ENCODE measurements around the gene POLE2. TPM values are rescaled to one million over a fixed set of nuclear protein-coding genes. Genes with fewer than 3 reads are reported as not detected.
A peak's percentile ranks its signal among the peaks of the same experiment; 100 is the strongest.
"Not testable (repeated sequence)": the region's sequence is repeated elsewhere in the genome, so short reads cannot be mapped to it uniquely, and the experiment has no call there.

Gene POLE2
- total RNA-seq, 2 experiments from 2014 or later = 24.1 to 24.9 TPM

GRCh38 chr14:49622022-49622607 is 65.9 kb downstream of the POLE2 start:
- H3K9me3 Mint-ChIP-seq = no peaks in the 10 kb centered on the region
- peaks cover 73% of the 10 kb centered on the region for H3K36me3 Mint-ChIP-seq (ENCODE audit: low read depth)
- ChIA-PET CTCF (interaction anchor here (0.5 to 7.4 kb wide), 7 partner anchors 11 to 240 kb away, joined by 3 to 156 read pairs (median 19); partner anchors contain the start of genes DNAAF2, LRR1, NEMF and RPS29), POLR2A (interaction anchor here (0.9 to 6.6 kb wide), 13 partner anchors 10 to 495 kb away, joined by 3 to 293 read pairs (median 32); partner anchors contain the start of genes DNAAF2, KLHDC1, KLHDC2 and LRR1)
- no peaks in the 10 kb centered on the region for H3K27me3 Mint-ChIP-seq
- H3K27ac Mint-ChIP-seq = peak overlapping the region; percentile 94
- DNase-seq = no peak
- H3K4me3 Mint-ChIP-seq = peak overlapping the region; percentile 94
- H3K4me1 Mint-ChIP-seq = peaks cover 48% of the 10 kb centered on the region

- POLR2A ChIA-PET = interaction anchor here (0.6 to 6.6 kb wide), 32 partner anchors 11 to 1210 kb away, joined by 3 to 293 read pairs (median 6); partner anchors contain the start of genes ARF6, DNAAF2, KLHDC1 and KLHDC2
- Mint-ChIP-seq H3K4me3 (peak overlapping the region; percentile 94), H3K36me3 (ENCODE audit: low read depth) (peaks cover 74% of the 10 kb centered on the region)
Observed at GRCh38 chr14:49621114-49621881, 66.7 kb downstream of the POLE2 start.

GRCh38 chr14:49620182-49621113 is 67.6 kb downstream of the POLE2 start, which contains the start of the genes MGAT2 and RPL36AL:
Gene MGAT2 (plus strand): TSS chr14:49620799. CDS start chr14:49621269, 470 bp downstream.
Gene RPL36AL (minus strand): TSS chr14:49620626. CDS start chr14:49619104, 1,522 bp downstream.
- H3K4me3 Mint-ChIP-seq = peak within 1 kb of the TSS; percentile 94
- no peaks in the 10 kb centered on the region for H3K9me3 Mint-ChIP-seq
- DNase-seq = peak; percentile 96
- H3K27ac Mint-ChIP-seq = peak within 1 kb of the TSS; percentile 94
- H3K4me1 Mint-ChIP-seq = peaks cover 50% of the 10 kb centered on the region
- peaks cover 74% of the 10 kb centered on the region for H3K36me3 Mint-ChIP-seq (ENCODE audit: low read depth)
- CTCF ChIA-PET = interaction anchor here (0.6 to 7.4 kb wide), 23 partner anchors 9 to 701 kb away, joined by 3 to 156 read pairs (median 4); partner anchors contain the start of genes DNAAF2, KLHDC2, LRR1 and NEMF
- POLR2A ChIA-PET = interaction anchor here (0.7 to 6.6 kb wide), 39 partner anchors 10 to 1211 kb away, joined by 3 to 293 read pairs (median 5); partner anchors contain the start of genes ARF6, DNAAF2, KLHDC1 and KLHDC2
- no peaks in the 10 kb centered on the region for H3K27me3 Mint-ChIP-seq

More at GRCh38 chr14:49621114-49621881, 66.7 kb downstream of the POLE2 start:
- H3K4me1 Mint-ChIP-seq = peaks cover 49% of the 10 kb centered on the region
- CTCF ChIA-PET = interaction anchor here (0.5 to 7.4 kb wide), 17 partner anchors 11 to 700 kb away, joined by 3 to 156 read pairs (median 5); partner anchors contain the start of genes DNAAF2, KLHDC2, LRR1 and NEMF
- no peaks in the 10 kb centered on the region for H3K27me3 Mint-ChIP-seq
- H3K9me3 Mint-ChIP-seq = no peaks in the 10 kb centered on the region
- peak overlapping the region; percentile 94 for H3K27ac Mint-ChIP-seq
- peak; percentile 71 for DNase-seq

GRCh38 chr14:49619730-49620129 is 68.3 kb downstream of the POLE2 start:
- H3K27ac Mint-ChIP-seq = peak overlapping the region; percentile 94
- ChIA-PET CTCF (interaction anchor here (0.7 to 7.4 kb wide), 20 partner anchors 8 to 692 kb away, joined by 3 to 156 read pairs (median 4); partner anchors contain the start of genes DNAAF2, KLHDC2, LRR1 and NEMF), POLR2A (interaction anchor here (0.8 to 6.6 kb wide), 31 partner anchors 9 to 1211 kb away, joined by 3 to 293 read pairs (median 6); partner anchors contain the start of genes ARF6, DNAAF2, KLHDC1 and KLHDC2)
- no peak for DNase-seq
- H3K4me1 Mint-ChIP-seq = peaks cover 44% of the 10 kb centered on the region
- no peaks in the 10 kb centered on the region for H3K9me3 Mint-ChIP-seq
- peak overlapping the region; percentile 94 for H3K4me3 Mint-ChIP-seq
- H3K27me3 Mint-ChIP-seq = no peaks in the 10 kb centered on the region
- H3K36me3 Mint-ChIP-seq (ENCODE audit: low read depth) = peaks cover 69% of the 10 kb centered on the region

- ChIA-PET POLR2A (interaction anchor here (0.8 to 6.6 kb wide), 11 partner anchors 9 to 1212 kb away, joined by 3 to 293 read pairs (median 28); partner anchors contain the start of genes ARF6, DNAAF2, KLHDC2 and LRR1), CTCF (interaction anchor here (2.5 to 7.4 kb wide), 4 partner anchors 14 to 242 kb away, joined by 19 to 156 read pairs (median 34); partner anchors contain the start of genes DNAAF2, LRR1 and RPS29)
- DNase-seq, H3K9me3 Mint-ChIP-seq, H3K27me3 Mint-ChIP-seq: not testable (repeated sequence)
- Mint-ChIP-seq H3K36me3 (ENCODE audit: low read depth) (peaks cover 69% of the 10 kb centered on the region), H3K27ac (peak overlapping the region; percentile 94), H3K4me1 (peaks cover 43% of the 10 kb centered on the region), H3K4me3 (peak overlapping the region; percentile 94)
Observed at GRCh38 chr14:49619273-49619672, 68.7 kb downstream of the POLE2 start.

GRCh38 chr14:49617852-49618519 is 70.0 kb downstream of the POLE2 start:
- no peak for DNase-seq
- ChIA-PET POLR2A (interaction anchor here (0.8 to 2.2 kb wide), 6 partner anchors 12 to 232 kb away, joined by 3 to 14 read pairs (median 4); partner anchors contain the start of genes LRR1 and RPS29), CTCF (interaction anchor here (1.1 kb wide), 2 partner anchors 16 to 31 kb away, joined by 3 to 4 read pairs; no protein-coding TSS in a partner anchor)
- peak overlapping the region; percentile 31 for H3K27ac Mint-ChIP-seq
- peaks cover 36% of the 10 kb centered on the region for H3K4me1 Mint-ChIP-seq
- H3K4me3 Mint-ChIP-seq = peak overlapping the region; percentile 94
- H3K27me3 Mint-ChIP-seq = no peaks in the 10 kb centered on the region
- H3K9me3 Mint-ChIP-seq = no peaks in the 10 kb centered on the region
- peaks cover 65% of the 10 kb centered on the region for H3K36me3 Mint-ChIP-seq (ENCODE audit: low read depth)

- H3K27me3 Mint-ChIP-seq = no peaks in the 10 kb centered on the region
- ChIA-PET CTCF (interaction anchor here (1.4 kb wide), 1 partner anchor 18 kb away, joined by 4 read pairs; no protein-coding TSS in a partner anchor), POLR2A (interaction anchor here (1.4 kb wide), 1 partner anchor 15 kb away, joined by 4 read pairs; no protein-coding TSS in a partner anchor)
- no peak for DNase-seq
- H3K27ac Mint-ChIP-seq = no peak overlapping the region
- no peaks in the 10 kb centered on the region for H3K9me3 Mint-ChIP-seq
- H3K4me1 Mint-ChIP-seq = peaks cover 39% of the 10 kb centered on the region
- H3K4me3 Mint-ChIP-seq = no peak overlapping the region
- peaks cover 53% of the 10 kb centered on the region for H3K36me3 Mint-ChIP-seq (ENCODE audit: low read depth)
Observed at GRCh38 chr14:49615776-49616175, 72.2 kb downstream of the POLE2 start.

- peaks cover 44% of the 10 kb centered on the region for H3K4me1 Mint-ChIP-seq
- DNase-seq = no peak
- H3K27me3 Mint-ChIP-seq = no peaks in the 10 kb centered on the region
- peaks cover 46% of the 10 kb centered on the region for H3K36me3 Mint-ChIP-seq (ENCODE audit: low read depth)
- ChIA-PET POLR2A (interaction anchor here (1.1 to 1.4 kb wide), 2 partner anchors 14 to 15 kb away, joined by 4 to 8 read pairs; partner anchors contain the start of gene LRR1), CTCF (interaction anchor here (1.4 kb wide), 1 partner anchor 20 kb away, joined by 4 read pairs; no protein-coding TSS in a partner anchor)
- H3K27ac Mint-ChIP-seq = no peak overlapping the region
- no peaks in the 10 kb centered on the region for H3K9me3 Mint-ChIP-seq
- H3K4me3 Mint-ChIP-seq = no peak overlapping the region
Observed at GRCh38 chr14:49614196-49614595, 73.8 kb downstream of the POLE2 start.

GRCh38 chr14:49612671-49613070 is 75.3 kb downstream of the POLE2 start:
- Mint-ChIP-seq H3K27ac (no peak overlapping the region), H3K9me3 (no peaks in the 10 kb centered on the region), H3K4me1 (peaks cover 38% of the 10 kb centered on the region), H3K36me3 (ENCODE audit: low read depth) (peaks cover 40% of the 10 kb centered on the region), H3K27me3 (no peaks in the 10 kb centered on the region), H3K4me3 (no peak overlapping the region)
- DNase-seq = no peak
- POLR2A ChIA-PET = interaction anchor here (3.2 to 4.1 kb wide), 2 partner anchors 8 to 14 kb away, joined by 21 to 36 read pairs; partner anchors contain the start of genes LRR1, MGAT2 and RPL36AL
- CTCF ChIA-PET = interaction anchor here (1.8 kb wide), 1 partner anchor 240 kb away, joined by 4 read pairs; the partner anchor contains the start of gene NEMF

- ChIA-PET CTCF (interaction anchor here (0.8 to 1.8 kb wide), 3 partner anchors 8 to 240 kb away, joined by 3 to 4 read pairs (median 4); partner anchors contain the start of genes MGAT2, NEMF and RPL36AL), POLR2A (interaction anchor here (0.7 to 4.1 kb wide), 3 partner anchors 8 to 13 kb away, joined by 3 to 36 read pairs (median 21); partner anchors contain the start of genes LRR1, MGAT2 and RPL36AL)
- peaks cover 35% of the 10 kb centered on the region for H3K4me1 Mint-ChIP-seq
- H3K27me3 Mint-ChIP-seq = no peaks in the 10 kb centered on the region
- no peak for DNase-seq
- no peak overlapping the region for H3K4me3 Mint-ChIP-seq
- H3K27ac Mint-ChIP-seq = no peak overlapping the region
- H3K9me3 Mint-ChIP-seq = no peaks in the 10 kb centered on the region
- peaks cover 39% of the 10 kb centered on the region for H3K36me3 Mint-ChIP-seq (ENCODE audit: low read depth)
Observed at GRCh38 chr14:49612251-49612650, 75.8 kb downstream of the POLE2 start.

Measured in activated CD4-positive, alpha-beta memory T cell treated with anti-CD3 and anti-CD28 coated beads, Interleukin-2, amount 10 ng/mL, durations not matched to agents 7 days and 5 days (primary cell).